ENCODE data around the gene LDB3.

Gene LDB3

GRCh38 chr10:86663576-86664339, 4.6 kb upstream of the LDB3 start:
- Histone ChIP-seq H3K27ac (no peak overlapping the region), H3K36me3 (no peaks in the 10 kb centered on the region), H3K9ac (no peak overlapping the region), H3K4me3 (no peak overlapping the region), H4K20me1 (no peaks in the 10 kb centered on the region), H3K27me3 (no peaks in the 10 kb centered on the region), H3K4me1 (peaks cover 54% of the 10 kb centered on the region), H3K9me3 (no peaks in the 10 kb centered on the region), H3K4me2 (no peak overlapping the region)
- no peak for TF ChIP-seq Cebpa-rat (IDR thresholded peaks at IDR 0.05)

GRCh38 chr10:86664341-86665217, 3.7 kb upstream of the LDB3 start:
- H3K4me3 ChIP-seq = no peak overlapping the region
- 0 out of 2 replicates have a peak overlapping the region, but pooled peaks have one; percentile 7 for H3K4me2 ChIP-seq
- no peak overlapping the region for H3K27ac ChIP-seq
- no peaks in the 10 kb centered on the region for H3K27me3 ChIP-seq
- no peak overlapping the region for H3K9ac ChIP-seq
- no peak for TF ChIP-seq Cebpa-rat (IDR thresholded peaks at IDR 0.05)
- no peaks in the 10 kb centered on the region for H4K20me1 ChIP-seq
- no peaks in the 10 kb centered on the region for H3K36me3 ChIP-seq
- H3K4me1 ChIP-seq = peaks cover 58% of the 10 kb centered on the region
- no peaks in the 10 kb centered on the region for H3K9me3 ChIP-seq

- TF ChIP-seq Cebpa-rat (IDR thresholded peaks at IDR 0.05) = no peak
- H3K27ac ChIP-seq = no peak overlapping the region
- H3K9ac ChIP-seq = no peak overlapping the region
- no peaks in the 10 kb centered on the region for H3K36me3 ChIP-seq
- no peaks in the 10 kb centered on the region for H3K27me3 ChIP-seq
- H4K20me1 ChIP-seq = no peaks in the 10 kb centered on the region
- H3K4me2 ChIP-seq = 0 out of 2 replicates have a peak overlapping the region, but pooled peaks have one; percentile 7
- peaks cover 64% of the 10 kb centered on the region for H3K4me1 ChIP-seq
- H3K4me3 ChIP-seq = no peak overlapping the region
- no peaks in the 10 kb centered on the region for H3K9me3 ChIP-seq
Observed at GRCh38 chr10:86665218-86665607, 3.1 kb upstream of the LDB3 start.

- Histone ChIP-seq H3K4me3 (no peak overlapping the region), H3K27me3 (no peaks in the 10 kb centered on the region), H3K27ac (no peak overlapping the region), H3K4me2 (peak overlapping the region; percentile 92; the same call in 1 of the 2 replicates), H3K9ac (no peak overlapping the region), H3K4me1 (peaks cover 71% of the 10 kb centered on the region), H3K9me3 (no peaks in the 10 kb centered on the region), H4K20me1 (no peaks in the 10 kb centered on the region), H3K36me3 (no peaks in the 10 kb centered on the region)
- TF ChIP-seq Cebpa-rat (IDR thresholded peaks at IDR 0.05) = no peak
Observed at GRCh38 chr10:86665868-86666267, 2.4 kb upstream of the LDB3 start.

- H3K27ac ChIP-seq = no peak overlapping the region
- no peaks in the 10 kb centered on the region for H3K27me3 ChIP-seq
- peak overlapping the region; percentile 92 for H3K4me2 ChIP-seq
- no peak overlapping the region for H3K9ac ChIP-seq
- no peaks in the 10 kb centered on the region for H3K9me3 ChIP-seq
- H3K4me3 ChIP-seq = no peak overlapping the region
- H3K4me1 ChIP-seq = peaks cover 77% of the 10 kb centered on the region
- H4K20me1 ChIP-seq = no peaks in the 10 kb centered on the region
- no peak for TF ChIP-seq Cebpa-rat (IDR thresholded peaks at IDR 0.05)
- no peaks in the 10 kb centered on the region for H3K36me3 ChIP-seq
Observed at GRCh38 chr10:86666538-86666937, 1.8 kb upstream of the LDB3 start.

GRCh38 chr10:86667421-86668181, 710 bp upstream of the LDB3 start:
- Histone ChIP-seq H4K20me1 (no peaks in the 10 kb centered on the region), H3K4me2 (peak overlapping the region; percentile 92), H3K27me3 (no peaks in the 10 kb centered on the region), H3K4me1 (peaks cover 80% of the 10 kb centered on the region), H3K4me3 (no peak overlapping the region), H3K36me3 (no peaks in the 10 kb centered on the region), H3K9me3 (no peaks in the 10 kb centered on the region), H3K9ac (peak overlapping the region; percentile 15; the same call in 1 of the 2 replicates), H3K27ac (peak overlapping the region; percentile 64)
- no peak for TF ChIP-seq Cebpa-rat (IDR thresholded peaks at IDR 0.05)

- H3K27me3 ChIP-seq = no peaks in the 10 kb centered on the region
- peaks cover 99% of the 10 kb centered on the region for H3K4me1 ChIP-seq
Observed at GRCh38 chr10:86670290-86670811, 2.0 kb downstream of the LDB3 start.

GRCh38 chr10:86670876-86671275, 2.6 kb downstream of the LDB3 start:
- Histone ChIP-seq H3K36me3 (no peaks in the 10 kb centered on the region), H4K20me1 (no peaks in the 10 kb centered on the region), H3K4me1 (peaks cover 98% of the 10 kb centered on the region), H3K9me3 (no peaks in the 10 kb centered on the region), H3K9ac (no peak overlapping the region), H3K4me3 (no peak overlapping the region), H3K27me3 (no peaks in the 10 kb centered on the region), H3K4me2 (peak overlapping the region; percentile 92), H3K27ac (peak overlapping the region; percentile 64; the same call in 1 of the 2 replicates)
- no peak for TF ChIP-seq Cebpa-rat (IDR thresholded peaks at IDR 0.05)

More at GRCh38 chr10:86670290-86670811, 2.0 kb downstream of the LDB3 start:
- Histone ChIP-seq H4K20me1 (no peaks in the 10 kb centered on the region), H3K36me3 (no peaks in the 10 kb centered on the region), H3K4me3 (no peak overlapping the region), H3K9me3 (no peaks in the 10 kb centered on the region), H3K27ac (peak overlapping the region; percentile 64), H3K4me2 (peak overlapping the region; percentile 92), H3K9ac (no peak overlapping the region)
- TF ChIP-seq Cebpa-rat (IDR thresholded peaks at IDR 0.05) = no peak

- Histone ChIP-seq H3K36me3 (no peaks in the 10 kb centered on the region), H3K4me1 (peaks cover 98% of the 10 kb centered on the region), H3K4me2 (peak overlapping the region; percentile 92), H3K9ac (no peak overlapping the region), H4K20me1 (no peaks in the 10 kb centered on the region), H3K27me3 (no peaks in the 10 kb centered on the region), H3K4me3 (no peak overlapping the region), H3K9me3 (no peaks in the 10 kb centered on the region), H3K27ac (0 out of 2 replicates have a peak overlapping the region, but pooled peaks have one; percentile 64)
- TF ChIP-seq Cebpa-rat (IDR thresholded peaks at IDR 0.05) = no peak
Observed at GRCh38 chr10:86671419-86671818, 3.1 kb downstream of the LDB3 start.

Data from BLaER1 (cell line).